Thyroid gland (tissue), 4 donors: Measurements from ENCODE around the gene SETD3. TPM values are rescaled to one million over a fixed set of nuclear protein-coding genes. Genes with fewer than 3 reads are reported as not detected.
"Not testable (repeated sequence)": the region's sequence is repeated elsewhere in the genome, so short reads cannot be mapped to it uniquely, and the experiment has no call there.

Source experiments
- DNase-seq, 2 donors: peaks; one replicate each; pipeline ENCODE4 v3.0.0-alpha.2; 2019
- H3K27ac ChIP-seq, 3 donors: fragments of 200-600 bp; sonication (generic); 1 replicate in 2 of 3; 2 replicates in 1 of 3; pipeline ENCODE4 v1.5.1; 2016 to 2019; ENCODE audit warnings: mild to moderate bottlenecking in 1 of 3, moderate library complexity in 1 of 3
- H3K27me3 ChIP-seq: fragments of 200-600 bp; sonication (generic); one replicate; pipeline ENCODE4 v1.5.1; 2019
- H3K36me3 ChIP-seq, 2 donors: fragments of 200-600 bp; sonication (generic); one replicate each; pipeline ENCODE4 v1.5.1; 2016 to 2019
- H3K4me1 ChIP-seq, 2 donors: fragments of 200-600 bp; sonication (generic); one replicate each; pipeline ENCODE4 v1.5.1; 2017 to 2019
- H3K4me3 ChIP-seq, 3 donors: fragments of 200-600 bp; sonication (generic); replicated peaks in 1 of 3; 1 replicate in 2 of 3; 2 replicates in 1 of 3; pipeline ENCODE4 v1.5.1; 2016; ENCODE audit warnings: mild to moderate bottlenecking in 1 of 3
- H3K9me3 ChIP-seq: fragments of 200-600 bp; sonication (generic); one replicate; pipeline ENCODE4 v1.5.1; 2017
- POLR2A ChIP-seq, 2 donors: fragments of 450-650 bp; IDR thresholded peaks; one replicate each; pipeline ENCODE4 v1.6.1; 2017; ENCODE audit warnings: antibody characterized with exemption in 2 of 2, mild to moderate bottlenecking in 2 of 2, moderate library complexity in 1 of 2
- WGBS, 2 donors: methylation state at CpG; one replicate each; pipeline ENCODE4 v1.1.5; 2017; 5-methylcytosine and 5-hydroxymethylcytosine counted together
- intact Hi-C: fragments of 100-400 bp; cut with DNase I; formaldehyde crosslinking; loops from one replicate; pipeline ENCODE4 v1.15.1; 2023
- small RNA-seq: library from RNA; depleted of rRNA; stranded (forward); fragments of <200 nt; gene quantifications from one replicate; pipeline ENCODE3, GENCODE V24; 2016
- total RNA-seq, 4 donors: library from RNA; depleted of rRNA; stranded (reverse); fragments of >200 nt; gene quantifications; one replicate each; pipeline ENCODE4 v1.2.3, GENCODE V29; 2016
- TF ChIP-seq, protein P1 (sequence below), 6 experiments: fragments of 200-600 bp in 3 of 6; fragments of 450-650 bp in 3 of 6; sonication (generic) in 3 of 6; IDR thresholded peaks; one replicate each; pipeline ENCODE4 v1.5.1; 2016 to 2019; ENCODE audit warnings: antibody characterized with exemption in 6 of 6, mild to moderate bottlenecking in 2 of 6, inconsistent platforms in 1 of 6, moderate library complexity in 1 of 6

Gene SETD3
- total RNA-seq, 4 donors from 2014 or later: 119 to 141 (median 130) TPM

DNA sequence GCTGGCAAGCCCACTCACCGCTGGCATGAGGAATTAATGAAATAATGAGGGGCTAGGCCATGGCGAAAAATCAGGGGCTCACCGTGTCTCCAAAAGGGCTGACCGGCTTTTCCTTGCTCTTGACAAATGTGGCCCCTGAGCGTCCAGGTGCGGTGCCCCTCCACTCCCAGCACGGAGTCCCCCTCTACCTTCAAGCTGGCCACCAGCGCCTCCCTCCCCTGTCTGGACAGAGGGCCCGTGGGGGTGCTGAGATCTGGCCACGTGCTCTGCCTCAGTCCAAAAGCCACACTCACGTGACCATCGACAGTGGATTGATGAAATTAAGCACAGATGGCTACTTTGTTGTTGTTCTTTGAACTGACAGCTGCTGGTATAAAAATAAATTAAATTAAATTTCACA, 129.9 kb downstream of the SETD3 start:
- no peak for TF ChIP-seq POLR2A (IDR thresholded peaks at IDR 0.05)
- TF ChIP-seq, protein P1, sequence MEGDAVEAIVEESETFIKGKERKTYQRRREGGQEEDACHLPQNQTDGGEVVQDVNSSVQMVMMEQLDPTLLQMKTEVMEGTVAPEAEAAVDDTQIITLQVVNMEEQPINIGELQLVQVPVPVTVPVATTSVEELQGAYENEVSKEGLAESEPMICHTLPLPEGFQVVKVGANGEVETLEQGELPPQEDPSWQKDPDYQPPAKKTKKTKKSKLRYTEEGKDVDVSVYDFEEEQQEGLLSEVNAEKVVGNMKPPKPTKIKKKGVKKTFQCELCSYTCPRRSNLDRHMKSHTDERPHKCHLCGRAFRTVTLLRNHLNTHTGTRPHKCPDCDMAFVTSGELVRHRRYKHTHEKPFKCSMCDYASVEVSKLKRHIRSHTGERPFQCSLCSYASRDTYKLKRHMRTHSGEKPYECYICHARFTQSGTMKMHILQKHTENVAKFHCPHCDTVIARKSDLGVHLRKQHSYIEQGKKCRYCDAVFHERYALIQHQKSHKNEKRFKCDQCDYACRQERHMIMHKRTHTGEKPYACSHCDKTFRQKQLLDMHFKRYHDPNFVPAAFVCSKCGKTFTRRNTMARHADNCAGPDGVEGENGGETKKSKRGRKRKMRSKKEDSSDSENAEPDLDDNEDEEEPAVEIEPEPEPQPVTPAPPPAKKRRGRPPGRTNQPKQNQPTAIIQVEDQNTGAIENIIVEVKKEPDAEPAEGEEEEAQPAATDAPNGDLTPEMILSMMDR (IDR thresholded peaks at IDR 0.05): no peak
- no peak for DNase-seq
- Histone ChIP-seq H3K4me1 (no peaks in the 10 kb centered on the region), H3K4me3 (no peak overlapping the region), H3K27me3 (no peaks in the 10 kb centered on the region), H3K27ac (no peak overlapping the region), H3K36me3 (no peaks in the 10 kb centered on the region), H3K9me3 (no peaks in the 10 kb centered on the region)
- intact Hi-C loops: no loop called here
- WGBS, 2 donors: 80 to 85% methylated on average over 12 of the region's 12 CpGs

DNA sequence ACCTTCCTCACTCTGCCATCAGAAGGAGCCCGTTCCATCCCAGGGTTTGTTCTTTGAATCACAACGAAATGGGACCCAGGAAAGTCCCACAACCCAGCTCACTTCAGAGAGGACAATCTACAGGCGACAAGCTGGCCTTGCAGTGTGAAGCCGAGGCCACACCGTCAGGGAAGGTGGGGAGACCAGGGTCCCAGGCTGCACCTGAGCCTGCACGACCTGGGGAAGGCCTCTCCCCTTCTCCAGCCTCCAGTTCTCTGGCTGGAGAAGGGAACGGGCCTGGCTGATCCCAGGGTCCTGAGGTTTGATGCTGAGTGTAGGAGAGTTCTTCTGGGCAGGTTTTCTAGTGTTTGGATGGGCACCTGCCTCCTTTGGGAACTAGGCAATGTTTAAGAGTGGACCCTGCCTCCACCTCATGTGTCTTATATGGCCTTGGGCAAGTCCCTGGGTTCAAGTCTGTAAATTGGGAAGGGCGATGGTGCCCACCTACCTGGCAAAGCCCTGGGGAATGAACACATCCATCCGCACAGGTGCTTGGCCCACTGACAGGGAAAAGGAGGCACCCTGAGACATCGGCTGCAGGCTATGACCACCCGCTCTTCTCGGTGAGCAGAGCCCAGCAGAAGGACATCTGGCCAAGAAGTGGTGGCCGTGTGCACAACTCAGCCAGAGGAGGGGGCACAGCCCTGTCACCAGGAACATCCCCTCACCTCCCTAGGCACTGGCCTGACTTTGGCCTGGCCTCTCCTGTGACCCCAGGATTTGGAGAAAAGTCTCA, 130.8 kb downstream of the SETD3 start:
- H3K4me3 ChIP-seq: no peak overlapping the region
- H3K4me1 ChIP-seq: no peaks in the 10 kb centered on the region
- TF ChIP-seq, protein P1 (IDR thresholded peaks at IDR 0.05): no peak
- TF ChIP-seq POLR2A (IDR thresholded peaks at IDR 0.05): no peak
- 81 to 93% methylated on average over 9 to 12 of the region's 13 CpGs for WGBS, 2 donors
- no peak overlapping the region for H3K27ac ChIP-seq
- no peak for DNase-seq
- no peaks in the 10 kb centered on the region for H3K36me3 ChIP-seq
- intact Hi-C loops: no loop called here
- no peaks in the 10 kb centered on the region for H3K27me3 ChIP-seq
- no peaks in the 10 kb centered on the region for H3K9me3 ChIP-seq

GRCh38 chr14:99348816-99349614, 131.6 kb downstream of the SETD3 start:
- TF ChIP-seq, protein P1 (IDR thresholded peaks at IDR 0.05): no peak
- TF ChIP-seq POLR2A (IDR thresholded peaks at IDR 0.05): no peak
- H3K4me3 ChIP-seq: no peak overlapping the region
- intact Hi-C loops: no loop called here
- H3K4me1 ChIP-seq: no peaks in the 10 kb centered on the region
- no peaks in the 10 kb centered on the region for H3K27me3 ChIP-seq
- no peaks in the 10 kb centered on the region for H3K36me3 ChIP-seq
- H3K27ac ChIP-seq: no peak overlapping the region
- 87% methylated on average over 17 to 18 of the region's 18 CpGs for WGBS, 2 donors
- no peak for DNase-seq
- H3K9me3 ChIP-seq: no peaks in the 10 kb centered on the region

- intact Hi-C loops, H3K36me3 ChIP-seq, H3K4me3 ChIP-seq, H3K27ac ChIP-seq, DNase-seq, H3K4me1 ChIP-seq, H3K27me3 ChIP-seq, H3K9me3 ChIP-seq: not testable (repeated sequence)
- WGBS, 2 donors: 89 to 94% methylated on average over 31 of the region's 31 CpGs
Observed at GRCh38 chr14:99348231-99348630, 132.4 kb downstream of the SETD3 start.

Small RNA genes lying within 50 kb of the gene (small RNA-seq; reads per million reads assigned to genes)
- not detected for gene RNU6-91P

Other genes starting within 250 kb of the SETD3 start
- gene BCL11B, start 208.7 kb downstream of the SETD3 start, total RNA-seq: 1 to 10 TPM in 3 of 4 donors, under 1 TPM in 1; 0.81 to 4.3 (median 2.3) TPM
- 10 to 100 TPM; 14.4 to 36.9 (median 24.4) TPM for gene CCNK, start 550 bp upstream of the SETD3 start, total RNA-seq
- 10 to 100 TPM in 3 of 4 donors, 1 to 10 TPM in 1; 8.6 to 28.3 (median 17.3) TPM for gene CCDC85C, start 123.3 kb upstream of the SETD3 start, total RNA-seq
- 1 to 10 TPM in 3 of 4 donors, under 1 TPM in 1; 0.98 to 2.7 (median 1.1) TPM for gene HHIPL1, start 164.3 kb upstream of the SETD3 start, total RNA-seq
- 1 to 10 TPM in 3 of 4 donors, under 1 TPM in 1; 0.54 to 5.2 (median 1.5) TPM for gene CYP46A1, start 203.4 kb upstream of the SETD3 start, total RNA-seq